HG03095 (cell line): Measurements from ENCODE around the gene TAF11L8.
"Not testable (repeated sequence)": the region's sequence is repeated elsewhere in the genome, so short reads cannot be mapped to it uniquely, and the experiment has no call there.

Experiments used
- ATAC-seq: cut with Tn5 transposase; IDR thresholded peaks from one replicate; pipeline ENCODE4 v1.9.1; 2021; ENCODE audit warnings: moderate library complexity; ENCODE audit not compliant: unreplicated experiment

Gene TAF11L8

GRCh38 chr5:17590860-17591259 is at the start of gene TAF11L8:
TAF11L8 (minus strand) TSS chr5:17590960.
- not testable (repeated sequence) for ATAC-seq

DNA sequence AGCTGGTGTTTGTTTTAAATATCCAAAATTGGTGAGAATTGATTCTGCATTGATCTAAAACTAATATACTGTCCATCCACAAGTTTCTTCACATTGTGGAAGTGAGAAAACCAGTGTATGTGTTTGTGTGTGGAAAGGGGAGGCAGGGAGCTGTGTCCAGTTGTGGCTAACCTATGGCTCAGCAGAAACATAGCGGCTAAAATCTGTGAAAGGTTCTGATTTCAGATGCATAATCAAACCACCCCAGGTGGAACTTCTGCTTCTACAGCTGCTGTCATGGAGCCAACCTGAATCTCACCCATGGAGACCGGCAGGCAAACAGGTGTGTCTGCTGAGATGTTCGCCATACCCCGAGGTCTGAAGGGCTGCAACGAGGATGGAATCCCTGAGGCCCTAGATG is 43.4 kb upstream of the TAF11L8 start, which contains the start of gene TAF11L14:
TSS of gene TAF11L14 (plus strand) at position 301 of the 400 bp plus-strand sequence.
- no peak for ATAC-seq

DNA sequence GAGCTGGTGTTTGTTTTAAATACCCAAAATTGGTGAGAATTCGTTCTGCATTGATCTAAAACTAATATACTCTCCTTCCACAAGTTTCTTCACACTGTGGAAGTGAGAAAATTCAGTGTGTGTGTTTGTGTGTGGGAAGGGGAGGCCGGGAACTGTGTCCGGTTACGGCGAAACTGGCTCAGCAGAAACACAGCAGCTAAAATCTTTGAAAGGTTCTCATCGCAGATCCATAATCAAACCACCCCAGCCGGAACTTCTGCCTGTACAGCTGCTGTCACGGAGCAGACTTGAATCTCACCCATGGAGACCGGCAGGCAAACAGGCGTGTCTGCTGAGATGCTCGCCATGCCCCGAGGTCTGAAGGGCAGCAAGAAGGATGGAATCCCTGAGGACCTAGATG is 41.0 kb upstream of the TAF11L8 start, which contains the start of gene TAF11L13:
TSS of gene TAF11L13 (plus strand) at position 301 of the 400 bp plus-strand sequence.
- ATAC-seq: not testable (repeated sequence)

- no peak for ATAC-seq
Observed at GRCh38 chr5:17625686-17626085, 34.9 kb upstream of the TAF11L8 start.

- ATAC-seq: no peak
Observed at GRCh38 chr5:17620627-17621026, 29.9 kb upstream of the TAF11L8 start.

- no peak for ATAC-seq
Observed at GRCh38 chr5:17619354-17619753, 28.6 kb upstream of the TAF11L8 start.

- ATAC-seq: no peak
Observed at GRCh38 chr5:17614872-17615605, 24.3 kb upstream of the TAF11L8 start.

DNA sequence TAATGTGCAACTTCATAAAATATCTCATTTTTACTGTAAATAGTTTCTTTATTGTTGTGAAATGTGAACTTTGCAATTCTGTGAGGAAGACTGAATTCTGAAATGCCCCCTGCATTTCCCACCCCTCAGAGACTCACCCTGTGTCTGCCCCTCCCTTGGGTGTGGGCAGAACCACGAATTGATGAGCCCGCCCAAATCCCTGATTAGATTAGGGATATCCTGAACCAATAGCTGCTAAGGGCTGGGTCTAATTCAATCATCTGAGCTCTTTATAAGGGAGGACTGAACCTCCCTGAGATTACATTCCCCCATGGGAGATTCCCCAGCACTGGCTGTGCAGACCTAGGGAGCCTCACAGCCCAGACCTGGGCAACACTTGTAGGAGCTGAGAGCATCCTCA is 19.3 kb upstream of the TAF11L8 start, which contains the start of gene TAF11L12:
TSS of gene TAF11L12 (plus strand) at position 301 of the 400 bp plus-strand sequence.
- ATAC-seq: not testable (repeated sequence)

- not testable (repeated sequence) for ATAC-seq
Observed at GRCh38 chr5:17607461-17607860, 16.7 kb upstream of the TAF11L8 start.

GRCh38 chr5:17604951-17605350 is 14.2 kb upstream of the TAF11L8 start:
- ATAC-seq: no peak

- not testable (repeated sequence) for ATAC-seq
Observed at GRCh38 chr5:17603880-17604279, 13.1 kb upstream of the TAF11L8 start, which contains the start of gene TAF11L11. TAF11L11 (plus strand) TSS chr5:17604183.

- ATAC-seq: not testable (repeated sequence)
Observed at GRCh38 chr5:17597728-17598127, 7.0 kb upstream of the TAF11L8 start, which contains the start of gene TAF11L10. TAF11L10 (minus strand) TSS chr5:17597828.

DNA sequence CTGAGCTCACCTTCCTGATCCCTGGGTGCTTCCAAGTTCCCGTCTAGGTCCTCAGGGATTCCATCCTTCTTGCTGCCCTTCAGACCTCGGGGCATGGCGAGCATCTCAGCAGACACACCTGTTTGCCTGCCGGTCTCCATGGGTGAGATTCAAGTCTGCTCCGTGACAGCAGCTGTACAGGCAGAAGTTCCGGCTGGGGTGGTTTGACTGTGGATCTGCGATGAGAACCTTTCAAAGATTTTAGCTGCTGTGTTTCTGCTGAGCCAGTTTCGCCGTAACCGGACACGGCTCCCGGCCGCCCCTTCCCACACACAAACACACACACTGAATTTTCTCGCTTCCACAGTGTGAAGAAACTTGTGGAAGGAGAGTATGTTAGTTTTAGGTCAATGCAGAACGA is 3.5 kb upstream of the TAF11L8 start, which contains the start of gene TAF11L9:
TSS of gene TAF11L9 (minus strand) at position 140 of the 400 bp plus-strand sequence.
- not testable (repeated sequence) for ATAC-seq

DNA sequence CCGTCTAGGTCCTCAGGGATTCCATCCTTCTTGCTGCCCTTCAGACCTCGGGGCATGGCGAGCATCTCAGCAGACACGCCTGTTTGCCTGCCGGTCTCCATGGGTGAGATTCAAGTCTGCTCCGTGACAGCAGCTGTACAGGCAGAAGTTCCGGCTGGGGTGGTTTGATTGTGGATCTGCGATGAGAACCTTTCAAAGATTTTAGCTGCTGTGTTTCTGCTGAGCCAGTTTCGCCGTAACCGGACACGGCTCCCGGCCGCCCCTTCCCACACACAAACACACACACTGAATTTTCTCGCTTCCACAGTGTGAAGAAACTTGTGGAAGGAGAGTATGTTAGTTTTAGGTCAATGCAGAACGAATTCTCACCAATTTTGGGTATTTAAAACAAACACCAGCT is 5.1 kb downstream of the TAF11L8 start, which contains the start of gene TAF11L7:
TSS of gene TAF11L7 (minus strand) at position 101 of the 400 bp plus-strand sequence.
- not testable (repeated sequence) for ATAC-seq
